Left lobe of liver (tissue), 2 donors: ENCODE data around the gene GPR107. TPM values are rescaled to one million over a fixed set of nuclear protein-coding genes. Genes with fewer than 3 reads are reported as not detected.

Source experiments
- ATAC-seq: fragments of 200-7000 bp; cut with Tn5 transposase; one replicate; pipeline ENCODE4 v1.9.1; 2020; ENCODE audit warnings: mild to moderate bottlenecking, moderate library complexity
- DNase-seq: peaks from one replicate; pipeline ENCODE4 v3.0.0-alpha.2; 2020; ENCODE audit warnings: low spot score
- total RNA-seq: library from RNA; stranded (reverse); gene quantifications from one replicate; pipeline ENCODE4 v1.2.1, GENCODE V29; 2021
- donor health status: DM: no; HTN: no; CAD: no; lungs with moderate emphysema.
- donor health status: DM: no; HTN: yes; CAD: no.

Gene GPR107
- total RNA-seq, 1 donor from 2014 or later, result 14.1 TPM

- DNase-seq (no peak), ATAC-seq (no peak)
Measured at GRCh38 chr9:130155647-130156046, 101.9 kb downstream of the GPR107 start.

- DNase-seq, result no peak
- ATAC-seq, result peak; percentile 49
Measured at GRCh38 chr9:130156672-130157071, 103.0 kb downstream of the GPR107 start.

- no peak for DNase-seq
- no peak for ATAC-seq
Measured at GRCh38 chr9:130157079-130157478, 103.4 kb downstream of the GPR107 start.

GRCh38 chr9:130158001-130158400, 104.3 kb downstream of the GPR107 start:
- ATAC-seq (no peak), DNase-seq (no peak)

GRCh38 chr9:130159057-130159456, 105.4 kb downstream of the GPR107 start:
- peak; percentile 94 for ATAC-seq
- no peak for DNase-seq

DNA sequence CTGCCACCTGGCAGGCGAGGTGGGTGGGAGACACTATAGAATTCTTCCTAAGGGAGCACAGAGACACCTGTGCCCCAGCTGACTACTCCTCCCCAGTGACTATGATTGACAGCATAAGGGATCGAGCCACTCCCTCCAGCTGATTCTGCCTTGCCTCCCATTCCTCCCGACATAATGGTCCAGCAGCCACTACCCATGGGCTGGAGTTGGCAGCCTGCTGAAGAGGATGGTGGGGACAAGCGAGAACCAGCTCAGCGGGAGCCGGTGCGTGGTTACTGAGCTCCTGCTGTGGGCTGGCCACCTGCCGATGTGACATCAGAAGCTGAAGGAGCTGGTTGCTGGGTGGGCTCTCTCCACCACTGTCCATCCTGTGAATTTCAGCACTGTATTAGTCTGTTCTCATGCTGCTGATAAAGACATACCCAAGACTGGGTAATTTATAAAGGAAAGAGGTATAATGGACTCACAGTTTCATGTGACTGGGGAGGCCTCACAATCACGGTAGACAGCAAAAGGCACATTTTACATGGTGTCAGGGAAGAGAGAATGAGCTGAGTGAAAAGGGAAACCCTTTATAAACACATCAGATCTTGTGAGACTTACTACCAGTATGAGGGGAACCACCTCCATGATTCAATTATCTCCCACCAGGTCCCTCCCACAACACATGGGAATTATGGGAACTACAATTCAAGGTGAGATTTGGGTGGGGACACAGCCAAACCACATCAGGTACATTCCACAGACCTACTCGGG, 106.4 kb downstream of the GPR107 start:
- no peak for ATAC-seq
- no peak for DNase-seq

- ATAC-seq, result no peak
- no peak for DNase-seq
Measured at GRCh38 chr9:130160862-130161470, 107.3 kb downstream of the GPR107 start.

- no peak for DNase-seq
- ATAC-seq, result no peak
Measured at GRCh38 chr9:130165579-130165978, 111.9 kb downstream of the GPR107 start.

GRCh38 chr9:130166399-130166798, 112.7 kb downstream of the GPR107 start:
- DNase-seq, result no peak
- no peak for ATAC-seq

- ATAC-seq, result no peak
- no peak for DNase-seq
Measured at GRCh38 chr9:130167927-130168326, 114.2 kb downstream of the GPR107 start.

DNA sequence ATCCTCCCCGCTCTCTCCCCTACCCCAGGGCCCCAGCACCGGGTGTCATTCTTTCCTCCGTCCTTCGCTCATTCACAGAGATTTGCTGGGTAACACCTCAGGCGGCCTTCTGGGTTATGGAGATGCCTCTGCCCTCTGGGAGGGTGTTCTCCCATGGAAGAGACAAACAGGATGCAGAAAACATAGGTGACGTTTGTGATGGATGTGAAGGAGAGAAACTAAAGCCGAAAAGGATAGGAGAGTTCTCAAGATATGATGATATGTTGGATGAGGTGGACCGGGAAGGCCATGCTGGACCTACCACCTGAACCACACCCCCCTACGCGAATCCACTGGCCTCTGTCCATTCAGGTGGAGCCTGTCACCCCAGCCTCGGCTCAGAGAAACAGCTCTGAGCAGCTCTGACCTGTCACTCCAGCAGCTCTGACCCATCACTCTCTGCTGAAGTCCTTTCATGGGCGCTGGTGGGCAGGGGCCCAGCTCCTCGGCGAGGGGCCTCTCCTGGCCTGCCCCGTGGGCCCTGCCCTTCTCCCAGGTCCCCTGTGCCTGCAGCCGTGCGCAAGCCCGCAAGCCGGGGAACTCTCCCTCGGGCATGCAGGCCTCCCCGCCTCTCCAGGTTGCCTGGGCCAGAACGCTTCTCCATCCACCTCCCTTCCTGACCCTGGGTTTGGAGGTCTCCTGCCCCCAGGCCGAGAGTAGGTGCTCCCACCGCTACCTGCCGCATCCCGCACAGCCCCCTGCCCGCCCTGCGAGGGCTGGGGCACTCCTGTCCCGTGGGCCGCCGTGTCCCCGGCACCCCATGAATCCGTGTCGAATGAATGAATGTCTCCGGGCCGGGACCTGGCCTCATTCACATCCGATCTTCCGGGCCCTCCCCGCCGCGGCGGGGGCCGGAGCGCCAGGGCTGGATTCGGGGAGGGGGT, 117.8 kb downstream of the GPR107 start:
- ATAC-seq, result peak; percentile 3
- no peak for DNase-seq

DNA sequence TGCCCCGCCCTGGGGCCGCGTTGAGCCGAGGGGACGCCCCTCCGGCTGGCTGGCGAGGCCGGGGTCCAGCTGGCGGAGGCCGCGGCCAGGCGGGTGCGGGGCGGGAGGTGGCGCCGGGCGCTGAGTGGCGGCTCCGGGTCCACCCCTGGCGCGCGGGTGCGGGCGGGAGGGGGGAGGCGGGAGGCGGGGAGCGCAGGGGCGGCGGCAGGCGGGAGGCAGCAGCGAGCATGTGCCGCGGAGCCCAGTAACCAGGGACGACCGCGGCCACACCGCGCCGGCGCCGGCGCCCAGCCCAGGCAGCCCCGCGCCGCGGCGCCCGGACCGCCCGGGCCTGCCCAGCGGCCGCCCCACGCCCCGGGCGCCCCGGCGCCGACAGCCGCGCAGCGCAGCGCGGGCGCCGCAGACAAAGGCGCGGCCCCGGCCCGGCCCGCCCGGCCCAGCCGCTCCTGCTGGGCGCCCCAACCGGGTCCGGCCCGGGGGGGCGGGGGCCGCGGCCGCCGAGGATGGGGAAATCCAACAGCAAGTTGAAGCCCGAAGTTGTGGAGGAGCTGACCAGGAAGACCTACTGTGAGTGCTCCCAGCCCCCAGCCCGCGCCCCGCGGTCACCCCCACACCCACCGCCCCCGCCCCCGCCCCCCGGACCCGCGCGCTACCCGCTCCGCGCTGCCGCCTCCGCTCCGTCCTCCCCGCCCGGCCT, 118.6 kb downstream of the GPR107 start, which contains the start of gene NCS1:
NCS1 (plus strand) TSS at position 244 of the 697 bp plus-strand sequence; CDS start at position 504, 260 bp downstream.
- peak; percentile 83 for DNase-seq
- ATAC-seq, result peak; percentile 94

- ATAC-seq (no peak), DNase-seq (no peak)
Measured at GRCh38 chr9:130172858-130173665, 119.4 kb downstream of the GPR107 start.

DNA sequence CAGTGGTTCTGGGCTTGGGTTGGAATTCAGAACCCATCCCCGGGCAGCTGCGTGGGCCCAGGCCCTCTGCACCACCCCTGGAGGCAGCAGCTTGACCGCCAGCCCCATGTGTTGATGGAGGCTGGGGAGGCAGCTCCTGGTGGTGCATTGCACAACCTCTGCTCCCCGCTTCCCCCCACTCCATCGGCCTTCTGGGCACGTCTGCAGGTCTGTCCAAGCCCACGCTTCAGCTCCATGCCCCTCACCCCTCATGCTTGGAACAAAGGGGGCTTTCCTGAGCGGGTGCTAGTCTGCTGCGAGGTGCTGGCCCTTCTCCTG, 119.9 kb downstream of the GPR107 start:
- DNase-seq, result no peak
- ATAC-seq, result no peak

GRCh38 chr9:130174025-130174424, 120.3 kb downstream of the GPR107 start:
- ATAC-seq (no peak), DNase-seq (no peak)

GRCh38 chr9:130174920-130175321, 121.2 kb downstream of the GPR107 start:
- ATAC-seq (peak; percentile 3), DNase-seq (no peak)

- DNase-seq, result no peak
- no peak for ATAC-seq
Measured at GRCh38 chr9:130175355-130175754, 121.6 kb downstream of the GPR107 start.

DNA sequence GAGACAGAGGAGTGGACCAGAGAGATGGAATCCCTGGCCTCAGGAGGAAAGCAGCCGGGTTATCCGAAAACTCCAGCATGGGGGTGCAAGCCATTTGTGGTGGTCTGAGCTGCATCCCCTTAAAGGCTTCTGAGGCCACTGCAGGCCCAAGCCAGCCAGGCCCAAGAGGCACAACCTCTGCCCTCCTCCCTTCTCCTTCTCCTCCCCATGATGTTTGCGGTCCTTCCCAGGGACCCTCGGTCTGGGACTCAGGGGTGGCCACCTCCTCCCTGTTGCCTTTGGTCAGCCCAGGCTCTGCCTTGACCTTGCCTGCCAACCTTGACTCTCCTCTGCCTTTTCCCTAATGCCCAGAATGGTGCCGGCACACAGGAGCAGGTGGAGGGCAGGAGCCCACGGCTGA, 123.1 kb downstream of the GPR107 start:
- no peak for ATAC-seq

DNA sequence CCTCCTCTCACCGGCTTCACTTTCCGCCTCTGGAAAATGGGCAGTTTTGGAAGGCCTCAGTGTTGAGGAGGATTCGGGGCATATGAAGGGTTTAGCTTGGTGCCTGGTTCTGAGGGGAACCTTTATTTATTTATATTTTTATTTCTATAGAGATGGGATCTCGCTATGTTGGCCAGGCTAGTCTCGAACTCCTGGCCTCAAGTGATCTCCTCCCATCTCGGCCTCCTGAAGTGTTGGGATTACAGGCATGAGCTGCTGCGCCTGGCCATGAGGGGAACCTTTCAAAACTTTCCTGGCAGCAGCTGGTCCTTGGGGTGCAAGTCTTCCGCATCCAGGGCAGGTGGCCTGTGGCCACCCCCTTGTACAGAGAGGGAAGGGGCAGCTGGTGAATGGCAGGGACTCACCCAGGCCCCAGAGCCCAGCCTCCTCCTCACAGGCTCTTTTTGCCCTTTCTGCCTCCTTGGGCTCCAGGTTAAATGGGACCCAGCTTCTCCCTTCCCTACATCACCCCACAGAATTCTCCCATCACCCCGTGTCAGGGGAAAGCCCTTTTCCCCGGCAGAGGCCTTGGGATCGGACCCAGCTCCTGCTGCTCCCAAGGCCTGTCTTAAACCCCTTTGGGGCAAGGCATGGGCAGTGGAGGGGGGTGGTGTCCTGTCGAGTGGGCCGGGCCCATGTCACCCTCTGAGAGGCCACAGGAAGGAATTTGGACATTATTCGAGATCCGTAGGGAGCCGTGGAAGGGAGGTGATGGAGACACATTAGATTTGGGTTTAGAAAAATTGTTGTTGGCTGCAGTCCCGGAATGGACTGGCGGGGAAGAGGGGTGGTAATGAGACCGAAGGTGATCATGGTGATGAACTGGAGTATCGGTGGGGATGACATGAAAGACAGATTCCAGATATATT, 124.4 kb downstream of the GPR107 start:
- no peak for DNase-seq
- no peak for ATAC-seq

More for the DNA sequence above, 123.1 kb downstream of the GPR107 start:
- no peak for DNase-seq
